HG02852 (cell line): ENCODE data around the gene KRTDAP.

ENCODE experiments used
- ATAC-seq: cut with Tn5 transposase; IDR thresholded peaks from one replicate; pipeline ENCODE4 v1.9.1; 2021; ENCODE audit warnings: mild to moderate bottlenecking, moderate library complexity; ENCODE audit not compliant: unreplicated experiment

Gene KRTDAP

GRCh38 chr19:35490364-35490763 is at the start of gene KRTDAP:
TSS of gene KRTDAP (minus strand) at chr19:35490464. CDS start at chr19:35490442, 22 bp downstream.
- ATAC-seq: no peak

- ATAC-seq: no peak
These were observed 49.6 kb upstream of the KRTDAP start for GRCh38 chr19:35539850-35540249.

- no peak for ATAC-seq
These were observed 49.0 kb upstream of the KRTDAP start for GRCh38 chr19:35539314-35539713.

GRCh38 chr19:35534803-35535480 is 44.7 kb upstream of the KRTDAP start:
- no peak for ATAC-seq

GRCh38 chr19:35533822-35534392 is 43.6 kb upstream of the KRTDAP start:
- no peak for ATAC-seq

- ATAC-seq: no peak
These were observed 43.0 kb upstream of the KRTDAP start, which contains the start of gene GAPDHS for GRCh38 chr19:35533201-35533821. TSS of gene GAPDHS (plus strand) at chr19:35533456. CDS start at chr19:35533528, 72 bp downstream.

GRCh38 chr19:35531291-35531690 is 41.0 kb upstream of the KRTDAP start:
- ATAC-seq: no peak

GRCh38 chr19:35529241-35530218 is 39.3 kb upstream of the KRTDAP start:
- no peak for ATAC-seq

- no peak for ATAC-seq
These were observed 38.2 kb upstream of the KRTDAP start, which contains the start of gene SBSN for GRCh38 chr19:35528218-35529038. TSS of gene SBSN (minus strand) at chr19:35528311. CDS start at chr19:35528281, 30 bp downstream.

GRCh38 chr19:35525873-35526272 is 35.6 kb upstream of the KRTDAP start:
- ATAC-seq: no peak

GRCh38 chr19:35524181-35524837 is 34.0 kb upstream of the KRTDAP start:
- no peak for ATAC-seq

- ATAC-seq: no peak
These were observed 32.6 kb upstream of the KRTDAP start for GRCh38 chr19:35522745-35523327.

GRCh38 chr19:35521124-35521743 is 31.0 kb upstream of the KRTDAP start:
- no peak for ATAC-seq

GRCh38 chr19:35519291-35519690 is 29.0 kb upstream of the KRTDAP start:
- ATAC-seq: no peak

GRCh38 chr19:35518313-35518712 is 28.0 kb upstream of the KRTDAP start:
- ATAC-seq: no peak

- no peak for ATAC-seq
These were observed 27.1 kb upstream of the KRTDAP start for GRCh38 chr19:35517342-35517741.

- ATAC-seq: no peak
These were observed 26.0 kb upstream of the KRTDAP start for GRCh38 chr19:35516310-35516709.

GRCh38 chr19:35514282-35514809 is 24.1 kb upstream of the KRTDAP start:
- ATAC-seq: no peak
